Bronchial epithelial cell (primary cell): Measurements from ENCODE around the gene CD99L2. TPM values are rescaled to one million over a fixed set of nuclear protein-coding genes. Genes with fewer than 3 reads are reported as not detected.
A peak's percentile ranks its signal among the peaks of the same experiment; 100 is the strongest.
"Not testable (repeated sequence)": the region's sequence is repeated elsewhere in the genome, so short reads cannot be mapped to it uniquely, and the experiment has no call there.

Source experiments
- DNase-seq: peaks from one replicate; pipeline ENCODE4 v3.0.0-alpha.2; 2010; ENCODE audit warnings: low read depth
- FAIRE-seq: peaks from 2 replicates; lab custom pipeline; 2011; peaks lifted over from hg19 to GRCh38; lab: Jason Lieb, UNC
- H3K27me3 ChIP-seq: 2 replicates; pipeline ENCODE4 v1.5.1; 2011; ENCODE audit warnings: low read length; ENCODE audit not compliant: control insufficient read depth, insufficient read depth
- H3K36me3 ChIP-seq: 2 replicates; pipeline ENCODE4 v1.5.1; 2011; ENCODE audit warnings: low read length; ENCODE audit not compliant: control insufficient read depth, insufficient read depth
- H3K4me3 ChIP-seq: 2 replicates; pipeline ENCODE4 v1.5.1; 2011; ENCODE audit warnings: mild to moderate bottlenecking, low read depth, low read length, control low read depth
- total RNA-seq: library from RNA; depleted of rRNA; stranded (reverse); fragments of >200 nt; gene quantifications from 2 replicates; pipeline ENCODE4 v1.2.1, GENCODE V29; 2014
- TF ChIP-seq, protein P1 (sequence below): IDR thresholded peaks from 2 replicates; pipeline ENCODE4 v1.5.1; 2011; ENCODE audit warnings: mild to moderate bottlenecking, moderate library complexity, low read length, control low read depth, inconsistent platforms; ENCODE audit not compliant: insufficient read depth, severe bottlenecking

The CD99L2 gene
- total RNA-seq, 1 donor from 2014 or later: 10.8 TPM

DNA sequence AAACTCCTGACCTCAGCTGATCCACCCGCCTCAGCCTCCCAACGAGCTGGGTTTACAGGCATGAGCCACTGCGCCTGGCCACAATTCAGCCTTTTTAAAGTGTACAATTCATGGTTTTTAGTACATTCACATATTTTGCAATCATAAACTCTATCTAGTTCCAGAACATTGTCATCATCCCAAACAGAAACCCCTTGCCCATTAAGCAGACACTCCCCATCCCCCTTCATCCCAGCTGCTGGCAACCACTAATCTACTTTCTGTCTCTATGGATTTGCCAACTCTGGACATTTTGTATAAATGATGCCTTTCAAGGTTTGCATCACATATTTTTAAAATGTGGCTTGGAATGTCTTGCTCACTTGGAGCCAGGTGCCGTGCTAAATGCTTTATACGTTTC, 4.5 kb downstream of the CD99L2 start:
- Histone ChIP-seq H3K4me3 (no peak overlapping the region), H3K27me3 (no peaks in the 10 kb centered on the region), H3K36me3 (no peaks in the 10 kb centered on the region)
- TF ChIP-seq, protein P1, sequence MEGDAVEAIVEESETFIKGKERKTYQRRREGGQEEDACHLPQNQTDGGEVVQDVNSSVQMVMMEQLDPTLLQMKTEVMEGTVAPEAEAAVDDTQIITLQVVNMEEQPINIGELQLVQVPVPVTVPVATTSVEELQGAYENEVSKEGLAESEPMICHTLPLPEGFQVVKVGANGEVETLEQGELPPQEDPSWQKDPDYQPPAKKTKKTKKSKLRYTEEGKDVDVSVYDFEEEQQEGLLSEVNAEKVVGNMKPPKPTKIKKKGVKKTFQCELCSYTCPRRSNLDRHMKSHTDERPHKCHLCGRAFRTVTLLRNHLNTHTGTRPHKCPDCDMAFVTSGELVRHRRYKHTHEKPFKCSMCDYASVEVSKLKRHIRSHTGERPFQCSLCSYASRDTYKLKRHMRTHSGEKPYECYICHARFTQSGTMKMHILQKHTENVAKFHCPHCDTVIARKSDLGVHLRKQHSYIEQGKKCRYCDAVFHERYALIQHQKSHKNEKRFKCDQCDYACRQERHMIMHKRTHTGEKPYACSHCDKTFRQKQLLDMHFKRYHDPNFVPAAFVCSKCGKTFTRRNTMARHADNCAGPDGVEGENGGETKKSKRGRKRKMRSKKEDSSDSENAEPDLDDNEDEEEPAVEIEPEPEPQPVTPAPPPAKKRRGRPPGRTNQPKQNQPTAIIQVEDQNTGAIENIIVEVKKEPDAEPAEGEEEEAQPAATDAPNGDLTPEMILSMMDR: no peak
- FAIRE-seq: no peak
- no peak for DNase-seq

DNA sequence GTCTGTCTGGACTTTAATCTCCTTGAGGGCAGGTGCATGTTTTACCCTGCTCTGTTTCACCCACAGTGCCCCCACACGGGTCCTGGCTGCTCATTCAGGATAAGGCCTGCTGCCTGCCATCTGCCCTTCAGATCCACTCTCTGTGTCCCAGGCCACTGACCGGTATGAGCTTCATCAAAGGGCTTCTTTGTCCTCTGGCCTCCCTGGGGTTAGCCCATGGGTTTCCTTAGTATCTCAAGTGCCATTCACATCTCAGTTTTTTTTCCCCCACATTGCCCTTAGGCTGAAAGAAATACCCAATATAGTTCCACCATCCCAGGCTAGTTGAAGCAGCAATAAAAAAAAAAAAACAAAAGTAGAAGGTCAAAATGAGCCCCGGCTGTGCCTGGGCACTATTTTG, 9.3 kb downstream of the CD99L2 start:
- TF ChIP-seq, protein P1: no peak
- no peaks in the 10 kb centered on the region for H3K36me3 ChIP-seq
- DNase-seq (no peak), FAIRE-seq (no peak)
- H3K27me3 ChIP-seq: no peaks in the 10 kb centered on the region
- H3K4me3 ChIP-seq: no peak overlapping the region

DNA sequence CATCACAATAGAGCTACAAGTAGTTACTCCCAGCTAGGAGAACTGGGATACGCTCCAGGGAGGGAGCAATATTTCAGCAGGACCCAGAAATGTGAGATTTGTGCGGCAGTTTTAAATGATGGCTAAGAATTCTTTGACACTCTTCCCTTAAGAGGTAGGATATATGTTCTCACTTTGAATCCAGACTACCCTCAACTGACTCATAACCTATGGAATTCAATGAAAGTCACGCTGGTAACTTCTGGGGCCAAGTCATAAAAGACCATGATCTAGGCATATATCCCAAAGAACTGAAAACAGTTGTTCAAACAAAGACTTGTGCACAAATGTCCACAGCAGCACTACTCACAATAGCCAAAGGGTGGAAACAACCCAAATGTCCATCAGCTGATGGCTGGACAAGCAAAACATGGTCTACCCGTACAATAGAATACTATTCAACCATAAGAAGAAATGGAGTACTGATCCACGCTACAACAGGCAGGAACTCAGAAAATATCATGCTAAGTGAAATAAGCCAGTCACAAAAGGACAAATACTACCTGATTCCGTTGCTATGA, 10.5 kb downstream of the CD99L2 start:
- peak; percentile 45 for DNase-seq
- H3K36me3 ChIP-seq: no peaks in the 10 kb centered on the region
- TF ChIP-seq, protein P1: no peak
- H3K27me3 ChIP-seq: no peaks in the 10 kb centered on the region
- no peak overlapping the region for H3K4me3 ChIP-seq
- FAIRE-seq: no peak

DNA sequence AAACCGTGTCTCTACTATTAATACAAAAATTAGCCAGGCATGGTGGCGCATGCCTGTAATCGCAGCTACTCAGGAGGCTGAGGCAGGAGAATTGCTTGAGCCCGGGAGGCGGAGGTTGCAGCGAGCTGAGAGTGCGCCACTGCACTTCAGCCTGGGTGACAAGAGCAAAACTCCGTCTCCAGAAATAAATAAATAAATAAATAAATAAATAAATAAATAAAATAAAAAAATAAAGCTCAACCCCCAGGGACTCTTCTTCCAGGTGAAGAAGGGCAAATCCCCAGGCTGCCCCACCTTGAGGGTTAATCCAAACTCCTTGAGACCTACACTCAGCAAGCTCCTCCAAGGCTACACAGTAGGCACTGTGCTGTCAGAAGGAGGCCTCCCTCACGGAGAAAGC, 11.2 kb downstream of the CD99L2 start:
- not testable (repeated sequence) for DNase-seq, H3K36me3 ChIP-seq, H3K4me3 ChIP-seq, H3K27me3 ChIP-seq, FAIRE-seq

DNA sequence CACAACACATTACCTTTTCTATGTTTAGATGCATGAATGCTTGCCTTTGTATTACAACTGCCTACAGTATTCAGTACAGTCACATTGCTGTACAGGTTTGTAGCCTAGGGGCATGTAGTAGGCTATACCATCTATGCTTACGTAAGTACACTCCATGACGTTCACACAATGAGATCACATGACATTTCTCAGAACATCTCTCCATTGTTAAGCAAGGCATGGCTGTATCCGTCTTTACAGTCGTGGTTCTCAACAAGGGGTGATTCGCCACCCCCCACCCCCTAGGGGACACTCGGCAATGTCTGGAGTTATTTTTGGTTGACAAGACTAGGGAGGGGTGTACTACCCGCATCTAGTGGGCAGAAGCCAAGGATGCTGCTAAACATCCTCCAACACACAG, 12.1 kb downstream of the CD99L2 start:
- no peak for FAIRE-seq
- TF ChIP-seq, protein P1: no peak
- Histone ChIP-seq H3K4me3 (no peak overlapping the region), H3K36me3 (no peaks in the 10 kb centered on the region), H3K27me3 (no peaks in the 10 kb centered on the region)
- no peak for DNase-seq

DNA sequence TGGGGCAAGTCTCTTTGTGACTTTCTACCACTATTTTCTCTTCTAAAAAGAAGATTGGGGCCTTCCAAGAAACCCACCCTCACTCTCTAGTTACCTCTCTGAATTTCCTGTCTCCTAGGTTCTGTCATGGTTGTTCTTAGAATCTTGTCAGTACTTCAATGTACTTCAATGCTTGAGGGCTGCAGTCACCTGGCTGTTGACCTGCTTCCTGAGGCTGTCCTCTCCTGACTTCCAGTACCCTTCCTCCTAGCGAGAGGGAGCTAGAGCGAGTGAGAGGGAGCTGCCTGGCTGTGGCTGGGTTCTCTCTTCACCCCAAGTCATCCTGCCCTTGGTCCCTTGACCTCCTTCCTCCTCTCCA, 17.7 kb downstream of the CD99L2 start:
- Histone ChIP-seq H3K4me3 (no peak overlapping the region), H3K36me3 (no peaks in the 10 kb centered on the region), H3K27me3 (no peaks in the 10 kb centered on the region)
- FAIRE-seq: no peak
- no peak for DNase-seq
- TF ChIP-seq, protein P1: no peak
